Measurements from ENCODE around the gene TRRAP.
"Not testable (repeated sequence)": the region's sequence is repeated elsewhere in the genome, so short reads cannot be mapped to it uniquely, and the experiment has no call there.

Gene TRRAP

GRCh38 chr7:99028261-99028973, 150.1 kb downstream of the TRRAP start:
- no peak for DNase-seq (ENCODE audit: low read depth, low spot score)

GRCh38 chr7:99029466-99030435, 151.4 kb downstream of the TRRAP start:
- DNase-seq (ENCODE audit: low read depth, low spot score): no peak

GRCh38 chr7:99030457-99030856, 152.1 kb downstream of the TRRAP start:
- DNase-seq (ENCODE audit: low read depth, low spot score): no peak

- DNase-seq (ENCODE audit: low read depth, low spot score): no peak
Measured at GRCh38 chr7:99030951-99031350, 152.6 kb downstream of the TRRAP start.

- DNase-seq (ENCODE audit: low read depth, low spot score): no peak
Measured at GRCh38 chr7:99031496-99031895, 153.2 kb downstream of the TRRAP start.

GRCh38 chr7:99032928-99033327, 154.6 kb downstream of the TRRAP start:
- DNase-seq (ENCODE audit: low read depth, low spot score): no peak

GRCh38 chr7:99033765-99034164, 155.4 kb downstream of the TRRAP start:
- no peak for DNase-seq (ENCODE audit: low read depth, low spot score)

- DNase-seq (ENCODE audit: low read depth, low spot score): no peak
Measured at GRCh38 chr7:99034932-99035722, 156.8 kb downstream of the TRRAP start.

GRCh38 chr7:99035723-99036545, 157.6 kb downstream of the TRRAP start:
- no peak for DNase-seq (ENCODE audit: low read depth, low spot score)

- DNase-seq (ENCODE audit: low read depth, low spot score): peak; percentile 26
Measured at GRCh38 chr7:99036546-99037111, 158.3 kb downstream of the TRRAP start.

- no peak for DNase-seq (ENCODE audit: low read depth, low spot score)
Measured at GRCh38 chr7:99037327-99037940, 159.1 kb downstream of the TRRAP start.

GRCh38 chr7:99038086-99038855, 159.9 kb downstream of the TRRAP start:
- no peak for DNase-seq (ENCODE audit: low read depth, low spot score)

- DNase-seq (ENCODE audit: low read depth, low spot score): no peak
Measured at GRCh38 chr7:99039384-99039891, 161.1 kb downstream of the TRRAP start.

GRCh38 chr7:99040104-99040958, 162.0 kb downstream of the TRRAP start:
- DNase-seq (ENCODE audit: low read depth, low spot score): peak; percentile 47

- no peak for DNase-seq (ENCODE audit: low read depth, low spot score)
Measured at GRCh38 chr7:99041526-99041925, 163.2 kb downstream of the TRRAP start.

GRCh38 chr7:99042957-99043356, 164.6 kb downstream of the TRRAP start:
- DNase-seq (ENCODE audit: low read depth, low spot score): no peak

- not testable (repeated sequence) for DNase-seq (ENCODE audit: low read depth, low spot score)
Measured at GRCh38 chr7:99044858-99045257, 166.5 kb downstream of the TRRAP start.

- DNase-seq (ENCODE audit: low read depth, low spot score): not testable (repeated sequence)
Measured at GRCh38 chr7:99046262-99046661, 167.9 kb downstream of the TRRAP start.

All from brain pericyte (primary cell).